Natural killer cell (primary cell): Measurements from ENCODE around the gene MAP3K20. TPM values are rescaled to one million over a fixed set of nuclear protein-coding genes. Genes with fewer than 3 reads are reported as not detected.

ENCODE experiments used
- ATAC-seq, 3 donors: fragments of 150-1000 bp in 2 of 3; fragments of 200-7000 bp in 1 of 3; cut with Tn5 transposase; 1 replicate in 1 of 3; 2 replicates in 2 of 3; pipeline ENCODE4 v1.10.0; 2021; ENCODE audit warnings: mild to moderate bottlenecking in 2 of 3, moderate library complexity in 2 of 3
- DNase-seq, 2 donors: peaks; one replicate each; pipeline versions ENCODE4 v3.0.0 to v3.0.0-alpha.2; 2013 to 2021; ENCODE audit warnings: mixed read lengths in 1 of 2
- H3K27ac ChIP-seq: one replicate; pipeline ENCODE4 v1.5.1; 2013; ENCODE audit warnings: mild to moderate bottlenecking, low read length
- H3K27me3 ChIP-seq: one replicate; pipeline ENCODE4 v1.6.1; 2013; ENCODE audit warnings: low read length; ENCODE audit not compliant: control insufficient read depth, insufficient read depth
- H3K36me3 ChIP-seq: one replicate; pipeline ENCODE4 v1.6.1; 2013; ENCODE audit warnings: low read length; ENCODE audit not compliant: control insufficient read depth, insufficient read depth
- H3K4me1 ChIP-seq: one replicate; pipeline ENCODE4 v1.6.1; 2013; ENCODE audit warnings: low read length; ENCODE audit not compliant: control insufficient read depth, insufficient read depth
- H3K4me3 ChIP-seq: one replicate; pipeline ENCODE4 v1.5.1; 2013; ENCODE audit warnings: low read length
- H3K9me3 ChIP-seq: one replicate; pipeline ENCODE4 v1.6.1; 2013; ENCODE audit warnings: low read length; ENCODE audit not compliant: control insufficient read depth, insufficient read depth
- H3K27ac Mint-ChIP-seq, 2 donors: one replicate each; pipeline ENCODE4 v1.8.0; 2022; ENCODE audit warnings: mild to moderate bottlenecking in 2 of 2, mixed read lengths in 2 of 2, moderate library complexity in 1 of 2
- H3K27me3 Mint-ChIP-seq, 2 donors: one replicate each; pipeline ENCODE4 v1.8.0; 2022; ENCODE audit warnings: low read depth in 2 of 2, mixed read lengths in 2 of 2
- H3K36me3 Mint-ChIP-seq: one replicate; pipeline ENCODE4 v1.8.0; 2022; ENCODE audit warnings: mixed read lengths
- H3K4me1 Mint-ChIP-seq, 2 donors: one replicate each; pipeline ENCODE4 v1.8.0; 2022; ENCODE audit warnings: mixed read lengths in 2 of 2
- H3K4me3 Mint-ChIP-seq: one replicate; pipeline ENCODE4 v1.8.0; 2022; ENCODE audit warnings: mild to moderate bottlenecking, moderate library complexity, mixed read lengths
- H3K9me3 Mint-ChIP-seq, 2 donors: one replicate each; pipeline ENCODE4 v1.8.0; 2022; ENCODE audit warnings: mixed read lengths in 2 of 2
- WGBS: methylation state at CpG from one replicate; pipeline ENCODE4 v1.1.7; 2013; ENCODE audit warnings: missing lambda C conversion rate; ENCODE audit not compliant: insufficient coverage; 5-methylcytosine and 5-hydroxymethylcytosine counted together
- intact Hi-C: fragments of 100-400 bp; cut with micrococcal nuclease; formaldehyde crosslinking; loops from one replicate; pipeline ENCODE4 v1.14.2; 2022
- total RNA-seq, 4 donors: library from RNA; stranded (reverse); fragments of 120-200 nt in 1 of 4; gene quantifications; one replicate each; pipeline versions ENCODE4 v1.2.3 to v1.2.4, GENCODE V29; 2013 to 2022
- TF ChIP-seq, protein P1 (sequence below): fragments of 200-600 bp; IDR thresholded peaks from one replicate; pipeline ENCODE4 v1.8.0; 2022; ENCODE audit warnings: antibody characterized with exemption

Gene MAP3K20
- total RNA-seq, 3 donors from 2014 or later (not counting 1 experiment from before 2014, with no cell fraction given): 1.6 to 3.0 (median 2.5) TPM

GRCh38 chr2:173090276-173090877, 14.7 kb downstream of the MAP3K20 start:
- Mint-ChIP-seq H3K4me3 (no peak overlapping the region), H3K27me3 (no peaks in the 10 kb centered on the region), H3K27ac (no peak overlapping the region), H3K4me1 (no peaks in the 10 kb centered on the region), H3K36me3 (no peaks in the 10 kb centered on the region), H3K9me3 (no peaks in the 10 kb centered on the region)
- H3K4me1 ChIP-seq: no peaks in the 10 kb centered on the region
- H3K36me3 ChIP-seq: no peaks in the 10 kb centered on the region
- TF ChIP-seq, protein P1, sequence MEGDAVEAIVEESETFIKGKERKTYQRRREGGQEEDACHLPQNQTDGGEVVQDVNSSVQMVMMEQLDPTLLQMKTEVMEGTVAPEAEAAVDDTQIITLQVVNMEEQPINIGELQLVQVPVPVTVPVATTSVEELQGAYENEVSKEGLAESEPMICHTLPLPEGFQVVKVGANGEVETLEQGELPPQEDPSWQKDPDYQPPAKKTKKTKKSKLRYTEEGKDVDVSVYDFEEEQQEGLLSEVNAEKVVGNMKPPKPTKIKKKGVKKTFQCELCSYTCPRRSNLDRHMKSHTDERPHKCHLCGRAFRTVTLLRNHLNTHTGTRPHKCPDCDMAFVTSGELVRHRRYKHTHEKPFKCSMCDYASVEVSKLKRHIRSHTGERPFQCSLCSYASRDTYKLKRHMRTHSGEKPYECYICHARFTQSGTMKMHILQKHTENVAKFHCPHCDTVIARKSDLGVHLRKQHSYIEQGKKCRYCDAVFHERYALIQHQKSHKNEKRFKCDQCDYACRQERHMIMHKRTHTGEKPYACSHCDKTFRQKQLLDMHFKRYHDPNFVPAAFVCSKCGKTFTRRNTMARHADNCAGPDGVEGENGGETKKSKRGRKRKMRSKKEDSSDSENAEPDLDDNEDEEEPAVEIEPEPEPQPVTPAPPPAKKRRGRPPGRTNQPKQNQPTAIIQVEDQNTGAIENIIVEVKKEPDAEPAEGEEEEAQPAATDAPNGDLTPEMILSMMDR: no peak
- no peak overlapping the region for H3K27ac ChIP-seq
- DNase-seq (no peak), ATAC-seq (no peak)
- no peak overlapping the region for H3K4me3 ChIP-seq
- H3K9me3 ChIP-seq: no peaks in the 10 kb centered on the region
- intact Hi-C loops: no loop called here
- WGBS: 90% methylated on average over 11 of the region's 11 CpGs
- no peaks in the 10 kb centered on the region for H3K27me3 ChIP-seq

- 93% methylated on average over 9 of the region's 10 CpGs for WGBS
- ATAC-seq: no peak
- Histone ChIP-seq H3K27me3 (no peaks in the 10 kb centered on the region), H3K9me3 (no peaks in the 10 kb centered on the region), H3K4me1 (no peaks in the 10 kb centered on the region), H3K36me3 (no peaks in the 10 kb centered on the region), H3K27ac (no peak overlapping the region), H3K4me3 (no peak overlapping the region)
- Mint-ChIP-seq H3K27ac (no peak overlapping the region), H3K27me3 (no peaks in the 10 kb centered on the region), H3K4me3 (no peak overlapping the region), H3K4me1 (no peaks in the 10 kb centered on the region), H3K9me3 (no peaks in the 10 kb centered on the region), H3K36me3 (no peaks in the 10 kb centered on the region)
- intact Hi-C loops: no loop called here
- no peak for DNase-seq
- TF ChIP-seq, protein P1: no peak
These were observed 15.5 kb downstream of the MAP3K20 start for GRCh38 chr2:173090973-173091660.

- intact Hi-C loops: no loop called here
- no peak overlapping the region for H3K27ac ChIP-seq
- WGBS: 97% methylated on average over 4 of the region's 4 CpGs
- TF ChIP-seq, protein P1: no peak
- H3K4me1 Mint-ChIP-seq: no peaks in the 10 kb centered on the region
- H3K4me3 ChIP-seq: no peak overlapping the region
- H3K27ac Mint-ChIP-seq: no peak overlapping the region
- no peaks in the 10 kb centered on the region for H3K27me3 ChIP-seq
- no peaks in the 10 kb centered on the region for H3K4me1 ChIP-seq
- no peaks in the 10 kb centered on the region for H3K9me3 ChIP-seq
- H3K27me3 Mint-ChIP-seq: no peaks in the 10 kb centered on the region
- no peaks in the 10 kb centered on the region for H3K9me3 Mint-ChIP-seq
- no peak overlapping the region for H3K4me3 Mint-ChIP-seq
- ATAC-seq: no peak
- no peaks in the 10 kb centered on the region for H3K36me3 ChIP-seq
- DNase-seq: no peak
- H3K36me3 Mint-ChIP-seq: no peaks in the 10 kb centered on the region
These were observed 16.3 kb downstream of the MAP3K20 start for GRCh38 chr2:173091910-173092309.
